HG02973 (cell line): ENCODE results near the gene ZNF500.

Source experiments
- ATAC-seq: cut with Tn5 transposase; IDR thresholded peaks from one replicate; pipeline ENCODE4 v1.9.1; 2021; ENCODE audit warnings: moderate library complexity; ENCODE audit not compliant: unreplicated experiment

The ZNF500 gene

DNA sequence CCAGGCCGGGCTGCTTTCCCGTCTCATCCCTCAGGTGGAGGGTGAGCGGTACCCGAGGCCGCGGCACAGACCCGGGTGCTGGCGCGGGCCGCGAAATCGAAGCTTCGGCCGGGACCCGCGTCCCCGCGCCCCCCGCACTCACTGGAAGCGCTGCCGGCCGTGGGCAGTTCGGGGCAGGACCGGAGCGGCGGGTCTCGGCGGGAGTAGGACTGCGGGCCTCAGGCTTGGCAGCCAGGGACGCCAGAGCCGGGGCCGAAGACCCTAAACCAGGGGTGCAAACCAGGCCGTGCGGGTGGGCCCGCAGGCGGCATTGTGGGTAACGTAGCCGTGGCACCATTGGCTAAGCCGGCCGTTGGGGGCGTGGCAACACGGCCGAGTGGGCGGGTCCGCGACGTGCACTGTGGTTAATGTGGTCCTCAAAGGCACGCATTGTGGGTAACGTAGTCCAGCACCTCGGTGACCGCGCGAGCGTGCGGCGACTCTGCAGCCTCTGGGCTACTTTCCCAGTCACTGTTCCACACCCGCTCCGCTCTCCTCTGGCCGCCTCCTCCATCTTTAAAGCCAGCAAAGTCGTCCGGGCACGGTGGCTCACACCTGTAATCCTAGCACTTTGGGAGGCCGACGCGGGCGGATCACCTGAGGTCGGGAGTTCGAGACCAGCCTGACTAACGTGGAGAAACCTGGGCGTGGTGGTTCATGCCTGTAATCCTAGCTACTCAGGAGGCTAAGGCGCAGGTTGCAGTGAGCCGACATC lies at the start of gene ZNF500:
ZNF500 (minus strand) TSS at position 288 of the 754 bp plus-strand sequence. CDS start 1,184 bp downstream, outside the sequence.
- peak; percentile 79 for ATAC-seq

GRCh38 chr16:4814542-4815173 lies 47.7 kb upstream of the ZNF500 start:
- no peak for ATAC-seq

- no peak for ATAC-seq
Measured at GRCh38 chr16:4814046-4814445, 47.1 kb upstream of the ZNF500 start.

- ATAC-seq: no peak
Measured at GRCh38 chr16:4813251-4814003, 46.5 kb upstream of the ZNF500 start.

DNA sequence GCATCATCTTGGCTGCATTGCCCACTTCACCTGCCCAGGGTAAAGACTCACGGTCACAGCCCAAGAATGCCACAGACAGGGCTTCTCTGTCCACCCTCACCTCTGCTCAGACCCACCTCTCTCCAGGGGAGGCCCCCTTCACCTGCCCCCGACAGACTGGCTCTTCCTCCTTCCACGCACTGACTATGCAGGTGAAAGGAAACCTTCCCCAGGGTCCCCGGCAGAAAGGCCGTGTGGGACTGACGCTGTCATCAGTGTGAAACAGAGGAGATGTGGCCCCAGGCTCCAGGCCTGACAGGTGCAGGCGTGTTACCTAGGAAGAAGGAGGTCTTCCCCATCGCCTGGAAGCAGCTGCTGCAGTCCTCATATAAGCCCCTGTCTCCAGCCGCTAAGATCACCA lies 44.8 kb upstream of the ZNF500 start:
- no peak for ATAC-seq

DNA sequence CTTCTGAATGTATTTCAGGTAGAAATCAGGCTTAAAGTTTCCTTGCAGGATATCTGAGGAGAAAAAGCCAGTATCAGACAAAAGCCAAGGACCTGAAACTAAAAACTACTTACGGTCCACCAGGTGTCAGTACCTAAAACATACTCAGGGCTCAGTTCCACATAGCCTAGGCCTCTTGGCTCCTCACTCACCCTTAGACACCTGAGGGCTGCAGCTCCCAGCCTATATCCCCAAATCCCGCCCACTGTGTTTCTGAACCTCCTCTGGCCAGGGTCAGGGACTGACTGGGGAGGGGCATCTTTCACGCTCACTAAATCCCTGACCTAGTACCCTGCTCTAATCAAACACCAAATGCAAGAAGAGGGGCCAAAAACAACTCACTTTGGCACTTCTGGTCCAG lies 44.3 kb upstream of the ZNF500 start:
- no peak for ATAC-seq

DNA sequence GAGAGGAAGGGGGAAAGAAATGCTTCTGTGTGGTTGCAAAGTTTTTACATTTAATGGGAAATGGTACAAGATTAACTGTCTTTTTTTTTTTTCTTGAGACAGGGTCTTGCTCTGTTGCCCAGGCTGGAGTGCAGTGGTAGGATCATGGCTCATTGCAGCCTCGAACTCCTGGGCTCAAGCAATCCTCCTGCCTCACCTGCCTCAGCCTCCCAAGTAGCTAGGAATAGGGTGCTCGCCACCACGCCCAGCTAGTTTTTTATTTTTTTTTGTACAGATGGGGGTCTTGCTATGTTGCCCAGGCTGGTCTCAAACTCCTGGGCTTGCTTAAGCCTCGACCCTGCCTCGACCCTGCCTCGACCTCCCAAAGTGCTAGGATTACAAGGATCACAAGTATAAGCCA lies 39.3 kb upstream of the ZNF500 start:
- ATAC-seq: no peak

DNA sequence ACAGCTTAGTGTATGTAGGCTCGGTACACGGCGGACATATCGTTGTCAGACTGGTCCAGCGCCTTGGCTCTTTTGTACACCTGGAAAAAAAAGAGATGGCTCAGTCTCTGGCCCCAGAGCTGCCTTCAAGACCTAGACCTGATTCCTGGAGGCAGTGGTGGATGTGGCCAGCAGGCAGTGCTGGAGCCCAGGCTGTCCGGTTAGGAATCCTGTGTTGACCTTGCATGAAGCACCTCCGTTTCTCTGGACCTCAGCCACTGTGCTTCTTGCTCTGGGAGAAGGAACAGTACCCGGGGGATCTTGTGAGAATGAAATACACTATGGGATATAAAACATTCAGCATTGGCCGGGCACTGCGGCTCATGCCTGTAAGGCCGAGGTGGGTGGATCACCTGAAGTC lies 38.3 kb upstream of the ZNF500 start:
- no peak for ATAC-seq

DNA sequence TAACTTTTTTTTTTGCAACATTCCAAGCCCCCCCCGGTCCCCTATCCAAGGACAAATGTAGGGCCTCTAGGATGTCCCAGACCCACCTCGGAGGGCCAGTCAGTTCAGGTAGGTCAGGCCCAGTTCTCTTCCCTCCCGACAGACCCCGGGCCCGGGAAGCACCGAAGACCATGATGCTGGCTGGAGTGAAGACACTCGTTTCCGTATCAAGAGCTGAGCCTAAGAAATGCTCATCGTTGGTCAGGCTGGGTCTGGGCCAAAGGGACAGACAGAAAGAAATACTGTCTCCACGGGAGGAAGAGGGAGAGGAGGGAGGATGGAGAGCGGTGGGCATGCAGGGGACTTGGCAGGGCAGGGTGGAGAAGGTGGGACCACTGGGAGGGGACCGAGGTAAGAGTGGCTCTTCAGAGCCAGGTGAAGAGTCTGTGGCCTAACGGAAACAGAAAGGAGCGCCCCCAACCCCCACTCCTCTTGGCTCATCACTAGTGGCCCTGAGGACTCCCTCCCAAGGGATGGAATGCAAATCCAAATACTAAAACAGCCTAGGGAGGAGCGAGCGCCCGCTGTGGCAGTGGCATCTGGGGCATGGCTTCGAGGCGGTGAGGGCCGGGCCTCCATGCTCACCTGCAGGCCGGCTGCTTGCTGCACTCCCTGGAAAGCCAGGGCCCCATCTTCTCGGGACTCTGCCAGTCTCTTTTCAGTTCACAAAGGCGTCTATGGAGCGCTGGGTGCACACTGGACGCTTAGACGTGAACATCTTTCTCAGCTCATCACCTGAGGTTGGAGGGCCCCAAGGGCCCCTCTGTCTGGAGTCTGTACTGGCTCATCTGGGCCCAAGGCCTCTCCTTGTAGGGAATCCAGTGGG lies 37.2 kb upstream of the ZNF500 start:
- ATAC-seq: no peak

GRCh38 chr16:4803401-4803844 lies 36.5 kb upstream of the ZNF500 start:
- no peak for ATAC-seq

DNA sequence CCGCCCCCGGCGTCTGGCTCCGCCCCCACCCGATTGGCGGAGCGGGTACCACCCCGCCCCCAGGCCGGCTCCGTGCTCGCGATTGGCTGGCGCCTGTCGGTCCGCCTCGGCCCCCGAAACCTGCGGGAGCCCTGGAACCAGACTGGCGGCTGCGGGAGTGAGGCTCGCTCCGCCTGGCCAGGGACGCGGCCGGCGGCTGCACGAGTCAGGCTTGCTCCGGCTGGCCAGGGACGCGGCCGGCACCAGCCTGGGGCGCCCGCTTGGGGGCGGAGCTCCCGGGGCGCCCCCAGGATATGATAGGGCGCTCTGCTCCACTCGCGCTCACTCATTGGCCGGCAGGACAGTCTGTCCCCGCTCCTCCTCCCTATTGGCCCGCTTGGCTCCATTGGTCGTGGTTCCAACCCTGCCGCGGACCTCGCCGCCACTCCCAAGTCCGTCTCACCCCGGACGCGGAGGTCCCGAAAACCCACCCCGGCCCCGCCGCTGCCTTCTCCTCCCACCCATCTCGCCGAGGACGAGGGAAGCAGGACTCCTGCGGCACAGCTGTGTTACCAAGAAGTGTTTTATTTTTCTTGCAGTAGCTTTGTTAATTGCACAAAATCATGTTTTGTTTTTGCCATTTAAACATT lies 35.8 kb upstream of the ZNF500 start:
- peak; percentile 90 for ATAC-seq

DNA sequence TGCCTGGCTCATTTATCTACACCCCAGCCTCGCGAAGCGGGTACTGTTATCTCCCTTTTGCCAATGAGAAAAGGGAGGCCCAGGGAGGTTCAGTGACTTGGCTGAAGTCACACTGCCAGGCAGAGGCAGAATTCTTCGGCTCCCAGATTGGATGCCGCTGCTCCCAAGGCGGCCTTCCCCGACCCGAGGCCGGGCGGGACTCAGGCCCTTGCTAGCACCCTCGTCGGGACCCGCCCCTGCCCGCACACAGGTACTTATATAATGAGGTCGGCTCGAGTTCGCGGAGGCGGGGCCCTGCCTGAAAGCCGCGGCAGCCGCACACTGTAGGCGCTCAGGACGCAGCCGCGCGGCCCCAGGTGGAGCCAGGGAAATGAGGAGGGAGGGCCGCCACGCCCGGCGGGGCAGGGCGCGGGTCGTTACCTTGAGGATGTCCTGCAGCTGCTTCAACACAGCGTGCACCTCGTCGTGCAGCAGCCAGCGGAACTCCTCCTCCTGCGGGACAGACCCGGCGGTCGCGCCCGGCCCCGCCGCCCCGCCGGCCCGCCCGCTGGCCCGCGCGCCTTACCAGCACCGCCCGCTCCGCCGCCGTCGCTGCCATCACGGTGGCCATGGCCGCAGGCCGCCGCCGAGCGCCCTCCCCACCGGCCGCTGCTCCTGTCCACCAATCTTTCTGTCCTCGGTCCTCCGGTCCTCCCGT lies 35.1 kb upstream of the ZNF500 start, which contains the start of gene ROGDI:
ROGDI (minus strand) TSS at position 672 of the 697 bp plus-strand sequence; CDS start at position 610, 62 bp downstream.
- peak; percentile 38 for ATAC-seq

DNA sequence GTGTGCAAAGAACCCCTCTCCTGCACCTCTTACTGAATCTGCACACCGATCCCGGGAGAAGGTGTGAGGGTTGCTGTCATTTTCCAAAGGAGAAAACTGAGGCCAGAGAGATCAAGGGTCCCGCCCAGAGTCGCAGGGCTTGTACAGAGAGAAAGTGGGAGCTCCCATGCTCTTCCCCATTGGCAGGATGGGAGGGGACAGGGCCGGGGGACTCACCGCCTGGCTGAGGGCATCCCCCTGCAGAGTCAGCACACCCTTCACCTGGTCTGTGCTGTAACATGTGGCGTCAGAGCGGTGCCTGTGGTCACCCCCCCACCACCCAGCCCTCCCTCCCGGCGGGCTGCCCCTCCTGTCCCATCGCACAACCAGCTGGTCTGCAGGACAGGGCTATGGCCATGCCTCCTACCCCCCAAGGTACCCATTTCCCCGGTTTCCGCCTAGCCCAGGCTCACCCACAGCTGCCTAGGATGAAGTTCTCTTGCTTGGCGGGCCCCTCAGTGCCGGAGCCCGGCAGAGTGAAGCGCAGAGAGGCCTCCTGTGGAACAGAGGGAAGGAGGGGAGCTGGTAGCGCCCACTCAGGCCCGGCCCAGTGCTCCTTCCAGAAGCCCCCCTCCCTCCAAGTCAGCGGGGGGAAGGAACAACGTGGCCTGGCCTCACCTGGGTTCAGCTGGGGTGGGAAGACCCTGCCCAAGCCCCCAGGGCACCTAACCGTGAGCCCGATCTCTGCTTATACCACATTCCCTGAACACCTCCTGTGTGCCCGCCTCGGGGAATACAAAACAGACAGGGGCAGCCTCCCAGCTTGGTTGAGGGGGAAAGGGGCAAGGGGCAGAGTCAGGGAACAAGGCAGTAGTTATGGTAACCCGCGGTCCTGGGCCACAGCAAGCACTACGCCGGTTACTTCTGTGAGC lies 34.3 kb upstream of the ZNF500 start:
- ATAC-seq: no peak

DNA sequence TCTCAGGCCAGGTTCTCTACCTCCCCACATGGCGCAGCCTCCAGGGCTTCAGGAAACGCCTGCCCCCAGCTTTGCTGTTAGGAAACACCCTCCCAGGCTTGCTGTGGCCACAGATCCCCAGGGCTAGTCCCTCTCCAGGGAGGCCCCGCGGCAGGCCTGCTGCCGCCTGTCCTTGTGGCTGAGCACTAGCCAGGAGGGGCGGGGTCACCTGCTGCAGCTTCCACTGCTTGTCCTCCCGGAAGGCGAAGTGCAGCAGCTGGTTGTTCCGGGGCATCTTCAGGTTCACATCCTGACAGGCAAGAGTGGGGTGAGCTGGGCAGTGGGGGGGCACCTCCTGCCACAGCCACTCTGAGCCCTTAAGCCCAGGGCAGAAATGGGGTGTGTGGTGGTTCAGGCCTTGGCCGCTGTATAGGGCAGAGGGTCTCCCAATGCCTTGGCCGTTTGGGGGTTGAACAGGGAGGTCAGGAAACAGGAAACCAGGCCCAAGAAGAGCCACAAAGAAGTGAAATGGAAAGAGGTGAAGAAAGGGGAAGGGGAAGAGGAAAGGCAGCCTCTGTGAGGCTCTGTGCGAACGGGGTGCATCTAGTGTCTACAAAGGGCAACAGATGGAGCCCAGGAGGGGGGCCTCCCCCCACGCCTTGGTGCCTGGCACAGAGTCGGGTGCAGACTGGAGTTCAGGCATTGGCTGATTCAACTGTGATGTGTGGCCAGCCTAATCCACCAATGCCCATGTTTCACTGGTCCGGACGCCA lies 33.5 kb upstream of the ZNF500 start:
- ATAC-seq: no peak

GRCh38 chr16:4799171-4799855 lies 32.4 kb upstream of the ZNF500 start:
- no peak for ATAC-seq

- no peak for ATAC-seq
Measured at GRCh38 chr16:4798456-4798855, 31.5 kb upstream of the ZNF500 start.

- no peak for ATAC-seq
Measured at GRCh38 chr16:4797805-4798252, 30.9 kb upstream of the ZNF500 start.
